ENCODE data around the gene CD2AP. TPM values are rescaled to one million over a fixed set of nuclear protein-coding genes. Genes with fewer than 3 reads are reported as not detected.
"Not testable (repeated sequence)": the region's sequence is repeated elsewhere in the genome, so short reads cannot be mapped to it uniquely, and the experiment has no call there.

The CD2AP gene
- total RNA-seq, 5 donors from 2014 or later (not counting 1 experiment from before 2014, with no cell fraction given): 22.3 to 39.7 (median 23.6) TPM

- DNase-seq (peak in 1 of 35 experiments; percentile 12), ATAC-seq (replicated peaks in 1 of 4) (peak in 1 of 4 experiments; percentile 39)
- peak overlapping the region; percentile 26 to 71 for H3K27ac Mint-ChIP-seq
- H3K9me3 ChIP-seq: no peaks in the 10 kb centered on the region
- H3K36me3 Mint-ChIP-seq: no peaks in the 10 kb centered on the region
- 70% methylated on average over 2 of the region's 3 CpGs for WGBS (ENCODE audit: insufficient coverage)
- peaks cover 6 to 8% of the 10 kb centered on the region in 2 experiments for H3K4me1 ChIP-seq (ENCODE audit: control insufficient read depth in 1 of 2, extremely low read depth in 1 of 2, insufficient read depth in 2 of 2, low read length in 2 of 2)
- no peak overlapping the region for H3K4me3 ChIP-seq (ENCODE audit: control insufficient read depth in 1 of 2, extremely low read depth in 1 of 2, low read length in 1 of 2)
- H3K27ac ChIP-seq (ENCODE audit: low read length): no peak overlapping the region
- ChIA-PET POLR2A (interaction anchor here in 1 of 2 donors (0.6 kb wide), 1 partner anchor 34 kb away, joined by 4 read pairs; no protein-coding TSS in a partner anchor), CTCF (interaction anchor here (0.5 to 2.9 kb wide), 23 partner anchors 14 to 1823 kb away, joined by 3 to 34 read pairs (median 4); partner anchors contain the start of gene OPN5 (in 1 of the 2))
- peaks cover 0 to under 1% of the 10 kb centered on the region in 2 donors for H3K27me3 Mint-ChIP-seq
- H3K9me3 Mint-ChIP-seq: no peaks in the 10 kb centered on the region
- peaks cover 17 to 23% (median 21%) of the 10 kb centered on the region in 3 donors for H3K4me1 Mint-ChIP-seq
- H3K4me3 Mint-ChIP-seq: no peak overlapping the region
- no peaks in the 10 kb centered on the region for H3K36me3 ChIP-seq (ENCODE audit: control insufficient read depth in 2 of 2, extremely low read depth in 1 of 2, insufficient read depth in 1 of 2, low read length in 1 of 2)
- no peaks in the 10 kb centered on the region for H3K27me3 ChIP-seq (replicated peaks in 1 of 2; ENCODE audit: control insufficient read depth in 2 of 2, extremely low read depth in 1 of 2, insufficient read depth in 2 of 2, low read length in 1 of 2)
Observed at GRCh38 chr6:47631797-47632196, 154.2 kb downstream of the CD2AP start.

GRCh38 chr6:47633141-47633540 is 155.6 kb downstream of the CD2AP start:
- CTCF ChIA-PET: interaction anchor here (0.9 to 1.3 kb wide), 2 partner anchors 101 to 146 kb away, joined by 3 to 4 read pairs; no protein-coding TSS in a partner anchor

GRCh38 chr6:47634210-47635047 is 156.8 kb downstream of the CD2AP start:
- H3K4me1 Mint-ChIP-seq: peaks cover 12 to 14% (median 12%) of the 10 kb centered on the region in 3 donors

More at GRCh38 chr6:47633141-47633540, 155.6 kb downstream of the CD2AP start:
- Mint-ChIP-seq H3K4me3 (no peak overlapping the region), H3K27me3 (peaks cover 0 to 12% of the 10 kb centered on the region in 2 donors), H3K9me3 (no peaks in the 10 kb centered on the region), H3K36me3 (no peaks in the 10 kb centered on the region), H3K27ac (no peak overlapping the region), H3K4me1 (peaks cover 12 to 14% (median 12%) of the 10 kb centered on the region in 3 donors)
- ATAC-seq (replicated peaks in 1 of 4) (no peak), DNase-seq (no peak)
- Histone ChIP-seq H3K27me3 (replicated peaks in 1 of 2; ENCODE audit: control insufficient read depth in 2 of 2, extremely low read depth in 1 of 2, insufficient read depth in 2 of 2, low read length in 1 of 2) (no peaks in the 10 kb centered on the region), H3K4me1 (ENCODE audit: control insufficient read depth in 1 of 2, extremely low read depth in 1 of 2, insufficient read depth in 2 of 2, low read length in 2 of 2) (peaks cover 3 to 8% of the 10 kb centered on the region in 2 experiments), H3K27ac (ENCODE audit: low read length) (no peak overlapping the region), H3K9me3 (no peaks in the 10 kb centered on the region), H3K4me3 (ENCODE audit: control insufficient read depth in 1 of 2, extremely low read depth in 1 of 2, low read length in 1 of 2) (no peak overlapping the region), H3K36me3 (ENCODE audit: control insufficient read depth in 2 of 2, extremely low read depth in 1 of 2, insufficient read depth in 1 of 2, low read length in 1 of 2) (no peaks in the 10 kb centered on the region)
- WGBS (ENCODE audit: insufficient coverage): 60% methylated on average over 1 of the region's 3 CpGs
- POLR2A ChIA-PET: no interaction called here

GRCh38 chr6:47646689-47647088 is 169.1 kb downstream of the CD2AP start:
- no peaks in the 10 kb centered on the region for H3K9me3 ChIP-seq
- DNase-seq: no peak
- ChIA-PET CTCF (no interaction called here), POLR2A (no interaction called here)
- Mint-ChIP-seq H3K4me1 (no peaks in the 10 kb centered on the region), H3K9me3 (no peaks in the 10 kb centered on the region), H3K36me3 (no peaks in the 10 kb centered on the region), H3K4me3 (no peak overlapping the region), H3K27me3 (peaks cover 2 to 9% of the 10 kb centered on the region in 2 donors), H3K27ac (no peak overlapping the region)
- peaks cover 0 to 12% of the 10 kb centered on the region in 2 experiments for H3K4me1 ChIP-seq (ENCODE audit: control insufficient read depth in 1 of 2, extremely low read depth in 1 of 2, insufficient read depth in 2 of 2, low read length in 2 of 2)
- ATAC-seq (replicated peaks in 1 of 4): no peak
- H3K36me3 ChIP-seq (ENCODE audit: control insufficient read depth in 2 of 2, extremely low read depth in 1 of 2, insufficient read depth in 1 of 2, low read length in 1 of 2): no peaks in the 10 kb centered on the region
- no peak overlapping the region for H3K4me3 ChIP-seq (ENCODE audit: control insufficient read depth in 1 of 2, extremely low read depth in 1 of 2, low read length in 1 of 2)
- peaks cover 0 to 3% of the 10 kb centered on the region in 2 experiments for H3K27me3 ChIP-seq (replicated peaks in 1 of 2; ENCODE audit: control insufficient read depth in 2 of 2, extremely low read depth in 1 of 2, insufficient read depth in 2 of 2, low read length in 1 of 2)
- no peak overlapping the region for H3K27ac ChIP-seq (ENCODE audit: low read length)
- 67% methylated on average over 3 of the region's 4 CpGs for WGBS (ENCODE audit: insufficient coverage)

More at GRCh38 chr6:47634210-47635047, 156.8 kb downstream of the CD2AP start:
- H3K9me3 Mint-ChIP-seq: no peaks in the 10 kb centered on the region
- H3K27me3 ChIP-seq (replicated peaks in 1 of 2; ENCODE audit: control insufficient read depth in 2 of 2, extremely low read depth in 1 of 2, insufficient read depth in 2 of 2, low read length in 1 of 2): no peaks in the 10 kb centered on the region
- no peaks in the 10 kb centered on the region for H3K9me3 ChIP-seq
- no peak overlapping the region for H3K4me3 Mint-ChIP-seq
- no peaks in the 10 kb centered on the region for H3K36me3 Mint-ChIP-seq
- no peaks in the 10 kb centered on the region for H3K36me3 ChIP-seq (ENCODE audit: control insufficient read depth in 2 of 2, extremely low read depth in 1 of 2, insufficient read depth in 1 of 2, low read length in 1 of 2)
- CTCF ChIA-PET: interaction anchor here in 1 of 2 donors (1.3 kb wide), 1 partner anchor 100 kb away, joined by 4 read pairs; no protein-coding TSS in a partner anchor
- DNase-seq (no peak), ATAC-seq (replicated peaks in 1 of 4) (no peak)
- peaks cover 4 to 21% of the 10 kb centered on the region in 2 donors for H3K27me3 Mint-ChIP-seq
- peaks cover 3 to 8% of the 10 kb centered on the region in 2 experiments for H3K4me1 ChIP-seq (ENCODE audit: control insufficient read depth in 1 of 2, extremely low read depth in 1 of 2, insufficient read depth in 2 of 2, low read length in 2 of 2)
- POLR2A ChIA-PET: no interaction called here
- no peak overlapping the region for H3K4me3 ChIP-seq (ENCODE audit: control insufficient read depth in 1 of 2, extremely low read depth in 1 of 2, low read length in 1 of 2)
- H3K27ac Mint-ChIP-seq: no peak overlapping the region
- 93% methylated on average over 3 of the region's 5 CpGs for WGBS (ENCODE audit: insufficient coverage)
- no peak overlapping the region for H3K27ac ChIP-seq (ENCODE audit: low read length)

- DNase-seq: no peak
- peaks cover 0 to 12% of the 10 kb centered on the region in 2 experiments for H3K4me1 ChIP-seq (ENCODE audit: control insufficient read depth in 1 of 2, extremely low read depth in 1 of 2, insufficient read depth in 2 of 2, low read length in 2 of 2)
- no peak for ATAC-seq (replicated peaks in 1 of 4)
- POLR2A ChIA-PET: no interaction called here
- Mint-ChIP-seq H3K9me3 (no peaks in the 10 kb centered on the region), H3K27ac (no peak overlapping the region), H3K4me3 (no peak overlapping the region), H3K4me1 (no peaks in the 10 kb centered on the region), H3K27me3 (peaks cover 0 to 4% of the 10 kb centered on the region in 2 donors), H3K36me3 (no peaks in the 10 kb centered on the region)
- H3K4me3 ChIP-seq (ENCODE audit: control insufficient read depth in 1 of 2, extremely low read depth in 1 of 2, low read length in 1 of 2): no peak overlapping the region
- no CpG with 5 or more reads among the region's 1 CpG for whole genome bisulfite sequencing (ENCODE audit: insufficient coverage)
- H3K9me3 ChIP-seq: no peaks in the 10 kb centered on the region
- no peak overlapping the region for H3K27ac ChIP-seq (ENCODE audit: low read length)
- CTCF ChIA-PET: no interaction called here
- H3K27me3 ChIP-seq (replicated peaks in 1 of 2; ENCODE audit: control insufficient read depth in 2 of 2, extremely low read depth in 1 of 2, insufficient read depth in 2 of 2, low read length in 1 of 2): no peaks in the 10 kb centered on the region
- H3K36me3 ChIP-seq (ENCODE audit: control insufficient read depth in 2 of 2, extremely low read depth in 1 of 2, insufficient read depth in 1 of 2, low read length in 1 of 2): no peaks in the 10 kb centered on the region
Observed at GRCh38 chr6:47647188-47647587, 169.6 kb downstream of the CD2AP start.

GRCh38 chr6:47647626-47648025 is 170.0 kb downstream of the CD2AP start:
- WGBS (ENCODE audit: insufficient coverage): no CpG with 5 or more reads among the region's 4 CpGs
- peaks cover 0 to 12% of the 10 kb centered on the region in 2 experiments for H3K4me1 ChIP-seq (ENCODE audit: control insufficient read depth in 1 of 2, extremely low read depth in 1 of 2, insufficient read depth in 2 of 2, low read length in 2 of 2)
- H3K36me3 ChIP-seq (ENCODE audit: control insufficient read depth in 2 of 2, extremely low read depth in 1 of 2, insufficient read depth in 1 of 2, low read length in 1 of 2); POLR2A ChIA-PET; H3K27me3 ChIP-seq (replicated peaks in 1 of 2; ENCODE audit: control insufficient read depth in 2 of 2, extremely low read depth in 1 of 2, insufficient read depth in 2 of 2, low read length in 1 of 2); H3K4me1 Mint-ChIP-seq; H3K4me3 Mint-ChIP-seq; H3K9me3 Mint-ChIP-seq; DNase-seq; CTCF ChIA-PET; H3K27ac ChIP-seq (ENCODE audit: low read length); H3K4me3 ChIP-seq (ENCODE audit: control insufficient read depth in 1 of 2, extremely low read depth in 1 of 2, low read length in 1 of 2); H3K36me3 Mint-ChIP-seq; ATAC-seq (replicated peaks in 1 of 4); H3K27ac Mint-ChIP-seq; H3K27me3 Mint-ChIP-seq; H3K9me3 ChIP-seq: not testable (repeated sequence)

Data from T-cell (primary cell).